HG03342 (cell line): ENCODE data around the gene PLA2G12B.
"Not testable (repeated sequence)": the region's sequence is repeated elsewhere in the genome, so short reads cannot be mapped to it uniquely, and the experiment has no call there.

Source experiments
- ATAC-seq: cut with Tn5 transposase; IDR thresholded peaks from one replicate; pipeline ENCODE4 v1.9.1; 2021; ENCODE audit warnings: mild to moderate bottlenecking, moderate library complexity; ENCODE audit not compliant: unreplicated experiment

PLA2G12B gene, protein sequence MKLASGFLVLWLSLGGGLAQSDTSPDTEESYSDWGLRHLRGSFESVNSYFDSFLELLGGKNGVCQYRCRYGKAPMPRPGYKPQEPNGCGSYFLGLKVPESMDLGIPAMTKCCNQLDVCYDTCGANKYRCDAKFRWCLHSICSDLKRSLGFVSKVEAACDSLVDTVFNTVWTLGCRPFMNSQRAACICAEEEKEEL

DNA sequence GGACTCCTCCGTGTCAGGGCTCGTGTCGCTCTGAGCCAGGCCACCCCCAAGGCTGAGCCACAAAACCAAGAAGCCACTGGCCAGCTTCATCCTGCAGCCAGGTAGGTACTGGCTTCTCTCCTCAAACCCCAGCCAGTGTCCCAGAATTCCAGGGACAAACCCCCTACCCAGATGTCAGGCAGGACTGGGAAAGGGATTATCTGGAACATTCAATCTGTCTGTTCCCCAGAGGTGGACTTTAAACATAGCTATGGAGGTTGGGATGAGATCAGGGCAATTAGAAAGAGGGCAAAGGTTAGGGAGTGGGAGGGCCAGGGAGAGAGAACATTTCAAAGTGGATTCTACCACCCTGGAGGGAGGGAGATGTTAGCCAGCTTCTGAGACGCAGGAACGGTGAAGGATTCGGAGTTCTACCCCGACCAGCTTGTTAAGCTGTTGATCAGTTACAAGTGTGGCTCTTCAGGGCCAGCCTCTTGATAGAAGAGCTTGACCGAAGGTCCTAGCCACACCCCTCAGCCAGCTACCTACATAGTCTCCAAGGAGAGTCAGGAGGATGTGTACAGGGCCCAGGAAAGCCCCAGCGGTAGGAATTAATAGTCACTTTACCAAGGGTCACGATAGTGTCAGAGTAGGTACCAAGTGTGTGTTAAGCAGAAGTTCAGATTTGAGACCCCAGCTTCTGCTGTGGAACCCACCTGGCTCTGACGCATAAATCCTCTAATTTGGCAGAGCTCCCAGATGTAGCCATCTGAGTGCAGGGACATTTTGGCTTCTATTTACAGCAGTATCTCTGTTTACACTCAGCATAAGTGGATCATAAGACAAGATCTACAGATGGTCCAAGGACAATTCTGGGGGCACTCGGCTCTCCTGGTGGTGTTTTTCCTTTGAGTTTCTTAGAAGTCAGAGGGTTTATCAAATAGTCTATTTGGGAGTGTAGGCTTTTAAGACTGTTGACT is at the start of gene PLA2G12B:
TSS of gene PLA2G12B (minus strand) at position 211 of the 959 bp plus-strand sequence. CDS start at position 90, 121 bp downstream.
- no peak for ATAC-seq

DNA sequence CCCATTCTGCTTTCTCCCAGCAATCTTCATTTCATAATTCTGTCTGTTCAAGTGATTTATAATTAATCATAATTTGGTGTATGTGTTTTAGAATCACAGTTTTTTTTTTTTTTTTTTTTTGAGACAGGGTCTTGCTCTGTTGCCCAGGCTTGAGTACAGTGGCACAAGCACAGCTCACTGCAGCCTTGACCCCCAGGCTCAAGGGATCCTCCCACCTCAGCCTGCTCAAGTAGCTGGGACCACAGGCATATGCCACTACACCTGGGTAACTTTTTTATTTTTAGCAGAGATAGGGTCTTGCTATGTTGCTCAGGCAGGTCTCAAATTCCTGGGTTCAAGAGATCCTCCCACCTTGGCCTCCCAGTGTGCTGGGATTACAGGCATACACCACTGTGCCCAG is 49.2 kb upstream of the PLA2G12B start:
- ATAC-seq: no peak

DNA sequence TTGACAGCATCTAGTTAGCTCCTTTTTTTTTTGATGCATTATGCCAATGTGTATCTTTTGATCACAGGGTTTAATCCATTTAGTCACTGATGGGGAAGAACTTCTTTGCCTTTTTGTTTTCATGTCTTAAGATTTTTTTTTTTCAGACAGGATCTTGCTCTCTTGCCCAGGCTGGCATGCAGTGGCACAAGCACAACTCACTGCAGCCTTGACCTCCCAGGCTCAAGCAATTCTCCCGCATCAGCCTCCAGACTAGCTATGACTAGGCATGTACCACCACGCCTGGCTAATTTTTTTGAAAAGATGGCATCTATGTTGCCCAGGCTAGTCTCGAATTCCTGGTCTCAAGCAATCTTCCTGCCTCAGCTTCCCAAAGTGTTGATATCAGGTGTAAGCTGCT is 46.4 kb upstream of the PLA2G12B start:
- no peak for ATAC-seq

DNA sequence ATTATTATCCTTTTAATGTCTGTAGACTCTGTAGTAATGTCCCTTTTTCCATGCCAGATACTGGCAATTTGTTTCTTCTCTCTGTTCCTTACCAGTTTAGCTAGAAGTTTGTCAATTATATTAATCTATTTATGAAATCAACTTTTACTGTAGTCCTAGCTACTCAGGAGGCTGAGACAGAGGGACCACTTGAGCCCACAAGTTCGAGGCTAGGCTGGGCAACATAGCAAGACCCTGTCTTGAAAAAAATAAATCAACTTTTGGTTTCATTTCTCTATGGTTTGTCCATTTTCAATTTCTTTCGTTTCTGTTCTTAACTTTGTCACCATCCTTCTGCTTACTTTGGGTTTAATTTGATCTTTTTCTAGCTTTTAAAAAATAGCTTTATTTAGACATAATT is 42.5 kb upstream of the PLA2G12B start:
- ATAC-seq: no peak

DNA sequence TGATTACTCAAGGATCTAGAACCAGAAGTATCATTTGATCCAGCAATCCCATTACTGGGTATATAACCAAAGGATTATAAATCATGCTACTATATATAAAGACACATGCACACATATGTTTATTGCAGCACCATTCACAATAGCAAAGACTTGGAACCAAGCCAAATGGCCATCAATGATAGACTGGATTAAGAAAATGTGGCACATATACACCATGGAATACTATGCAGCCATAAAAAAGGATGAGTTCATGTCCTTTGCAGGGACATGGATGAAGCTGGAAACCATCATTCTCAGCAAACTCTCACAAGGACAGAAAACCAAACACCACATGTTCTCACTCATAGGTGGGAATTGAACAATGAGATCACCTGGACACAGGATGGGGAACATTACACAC is 40.9 kb upstream of the PLA2G12B start:
- ATAC-seq: not testable (repeated sequence)

DNA sequence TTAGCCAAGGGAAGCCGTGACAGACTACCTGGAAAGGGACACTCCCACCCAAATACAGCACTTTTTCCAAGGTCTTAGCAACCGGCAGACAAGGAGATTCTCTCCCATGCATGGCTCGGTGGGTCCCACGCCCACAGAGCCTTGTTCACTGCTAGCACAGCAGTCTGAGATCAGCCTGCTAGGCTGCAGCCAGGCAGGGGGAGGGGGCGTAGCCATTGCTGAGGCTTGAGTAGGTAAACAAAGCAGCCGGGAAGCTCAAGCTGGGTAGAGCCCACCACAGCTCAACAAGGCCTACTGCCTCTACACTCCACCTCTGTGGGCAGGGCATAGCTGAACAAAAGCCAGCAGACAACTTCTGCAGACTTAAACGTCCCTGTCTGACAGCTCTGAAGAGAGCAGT is 35.2 kb upstream of the PLA2G12B start:
- ATAC-seq: not testable (repeated sequence)

DNA sequence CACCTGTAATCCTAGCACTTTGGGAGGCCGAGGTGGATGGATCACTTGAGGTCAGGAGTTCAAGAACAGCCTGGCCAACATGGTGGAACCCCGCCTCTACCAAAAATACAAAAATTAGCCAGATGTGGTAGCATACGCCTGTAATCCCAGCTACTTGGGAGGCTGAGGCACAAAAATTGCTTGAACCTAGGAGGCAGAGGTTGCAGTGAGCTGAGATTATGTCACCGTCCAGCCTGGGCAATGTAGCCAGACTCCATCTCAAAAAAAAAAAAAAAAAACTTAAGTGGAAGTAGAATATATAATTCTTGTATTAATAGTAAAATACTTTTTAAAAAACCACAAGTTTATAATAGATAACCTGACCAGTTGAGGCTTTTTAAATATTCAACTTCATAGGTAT is 30.0 kb upstream of the PLA2G12B start:
- not testable (repeated sequence) for ATAC-seq

DNA sequence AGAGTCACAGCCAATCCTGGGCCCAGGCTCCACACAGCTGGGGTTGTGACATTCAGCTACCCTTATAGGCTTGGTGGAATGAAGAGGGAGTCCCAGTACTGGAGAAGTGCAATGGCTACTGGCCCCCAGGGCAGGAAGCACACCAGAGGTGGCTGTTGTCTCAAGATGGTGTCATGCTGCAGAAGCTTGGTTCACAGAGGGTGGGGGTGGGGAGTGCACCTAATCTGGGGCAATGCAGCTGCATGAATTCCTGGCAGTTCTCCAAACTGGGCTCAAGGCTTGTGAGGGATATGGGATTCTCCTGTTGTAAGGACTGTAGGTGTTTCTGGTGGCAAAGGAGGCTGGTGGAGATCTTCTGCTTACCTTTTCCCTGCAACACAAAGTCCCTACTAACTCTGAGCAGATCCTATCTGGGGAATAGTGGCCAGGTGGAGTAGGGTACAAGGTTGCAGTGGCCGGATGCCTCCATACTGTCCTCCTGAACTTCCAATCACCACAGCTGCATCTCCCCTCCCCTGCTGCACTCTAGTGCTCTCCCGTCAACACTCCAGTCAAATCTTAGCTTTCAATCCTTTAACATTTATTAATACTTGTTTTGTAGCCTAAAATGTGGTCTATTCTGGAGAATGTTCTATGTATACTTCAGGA is 27.4 kb upstream of the PLA2G12B start:
- no peak for ATAC-seq

DNA sequence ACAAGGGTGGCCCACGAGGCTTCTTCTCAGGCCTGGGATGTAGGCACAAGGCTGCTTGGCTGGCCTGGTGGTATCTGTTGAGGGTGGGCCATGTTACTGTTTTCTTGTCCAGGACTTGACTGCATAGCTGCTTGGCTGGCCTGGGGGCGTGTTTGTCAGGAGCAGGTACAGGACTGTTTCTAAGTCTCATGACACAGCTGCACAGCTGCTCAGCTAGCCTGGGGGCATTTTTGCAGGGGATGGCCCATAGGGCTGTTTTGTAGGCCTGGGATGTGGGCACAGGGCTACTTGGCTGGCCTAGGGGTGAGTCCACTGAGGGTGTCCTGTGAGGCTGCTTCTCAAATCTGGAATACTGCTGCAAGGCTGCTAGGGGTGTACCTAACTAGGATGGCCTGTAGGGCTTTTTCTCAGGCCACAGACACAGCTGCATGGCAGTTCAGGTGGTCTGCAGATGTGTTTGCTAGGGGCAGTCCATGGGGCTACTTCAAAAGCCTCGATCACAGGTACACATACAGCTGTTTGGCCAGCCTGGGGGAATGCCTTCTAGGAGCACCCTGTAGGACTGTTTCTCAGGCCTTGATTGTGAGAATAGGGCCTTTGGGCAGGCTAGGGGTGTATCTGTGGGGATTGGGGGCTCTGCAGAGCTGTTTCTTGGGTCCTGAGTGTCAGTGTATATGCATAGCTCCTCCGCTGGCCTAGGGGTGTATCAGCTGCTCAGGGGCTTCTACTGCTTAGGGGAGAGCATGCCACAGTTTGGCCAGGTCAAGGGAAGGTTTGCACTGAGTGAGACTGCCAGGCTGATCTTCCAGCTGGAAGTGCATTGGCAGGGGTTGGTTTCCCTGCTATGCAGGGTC is 26.6 kb upstream of the PLA2G12B start:
- ATAC-seq: no peak

DNA sequence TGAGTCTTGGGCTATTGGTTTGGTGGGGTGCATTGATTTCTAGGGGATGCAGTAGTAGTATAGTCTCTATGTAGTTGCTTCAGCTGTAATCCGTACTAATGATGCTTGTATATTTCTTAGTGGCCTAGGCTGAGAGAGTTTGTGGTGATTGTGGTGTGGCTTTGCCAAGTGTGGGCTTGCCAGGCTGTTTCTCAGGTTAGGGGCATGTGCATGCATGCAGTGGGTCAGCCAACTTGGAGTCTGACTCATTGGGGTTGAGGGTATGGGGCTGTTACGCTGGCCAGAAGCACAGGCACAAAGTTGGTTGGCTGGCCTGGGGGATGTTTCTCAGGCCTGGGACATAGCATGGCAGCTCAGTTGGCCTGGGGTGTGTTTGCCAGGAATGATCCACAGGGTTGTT is 25.7 kb upstream of the PLA2G12B start:
- no peak for ATAC-seq

DNA sequence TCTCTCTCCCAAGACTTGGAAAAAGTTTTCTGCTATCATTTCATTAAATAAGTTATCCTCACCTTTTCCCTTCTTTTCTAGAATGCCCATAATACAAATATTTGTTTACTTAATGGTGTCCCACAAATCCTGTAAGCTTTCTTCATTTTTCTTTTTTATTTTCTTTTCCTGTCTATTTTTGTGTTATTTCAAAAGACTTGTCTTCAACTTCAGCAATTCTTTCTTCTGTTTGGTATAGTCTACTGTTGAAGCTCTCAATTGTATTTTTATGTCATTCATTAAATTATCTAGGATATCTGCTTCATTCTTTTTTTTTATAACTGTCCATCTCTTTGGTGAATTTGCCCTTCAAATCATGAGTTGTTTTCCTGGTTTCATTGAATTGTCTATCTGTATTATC is 25.1 kb upstream of the PLA2G12B start:
- no peak for ATAC-seq

DNA sequence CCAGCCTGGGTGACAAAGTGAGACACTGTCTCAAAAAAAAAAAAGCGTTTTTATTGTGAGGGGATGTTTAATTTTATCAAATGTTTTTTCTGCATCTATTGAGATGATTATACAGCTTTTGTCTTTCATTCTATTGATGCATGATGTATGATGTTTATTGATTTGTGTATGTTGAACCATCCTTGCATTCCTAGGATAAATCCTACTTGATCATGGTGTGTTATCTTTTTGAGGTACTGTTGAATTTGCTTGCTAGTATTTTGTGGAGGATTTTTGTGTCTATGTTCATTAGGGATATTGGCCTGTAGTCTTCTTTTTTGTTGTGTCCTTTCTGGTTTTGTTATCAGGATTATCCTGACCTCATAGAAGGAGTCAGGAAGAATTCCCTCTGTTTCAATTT is 22.3 kb upstream of the PLA2G12B start:
- ATAC-seq: no peak

DNA sequence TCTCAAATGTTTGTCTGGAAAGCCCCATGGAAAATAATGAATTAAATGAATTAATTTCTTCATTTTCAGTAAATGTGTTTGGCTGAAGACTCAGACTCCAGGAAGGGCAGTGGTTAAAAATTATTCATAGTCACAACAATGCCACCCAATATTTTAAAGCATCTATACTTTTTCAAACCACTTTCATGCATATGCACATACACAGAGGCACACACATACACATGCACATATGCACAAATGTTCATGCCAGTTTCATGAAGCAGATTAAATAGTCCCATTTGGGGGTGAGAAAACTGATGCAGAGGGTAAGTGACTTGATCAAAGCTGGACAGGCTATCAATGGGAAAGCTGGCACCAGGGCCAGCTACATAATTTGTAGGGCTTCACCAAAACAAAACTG is 1.4 kb upstream of the PLA2G12B start:
- ATAC-seq: no peak

DNA sequence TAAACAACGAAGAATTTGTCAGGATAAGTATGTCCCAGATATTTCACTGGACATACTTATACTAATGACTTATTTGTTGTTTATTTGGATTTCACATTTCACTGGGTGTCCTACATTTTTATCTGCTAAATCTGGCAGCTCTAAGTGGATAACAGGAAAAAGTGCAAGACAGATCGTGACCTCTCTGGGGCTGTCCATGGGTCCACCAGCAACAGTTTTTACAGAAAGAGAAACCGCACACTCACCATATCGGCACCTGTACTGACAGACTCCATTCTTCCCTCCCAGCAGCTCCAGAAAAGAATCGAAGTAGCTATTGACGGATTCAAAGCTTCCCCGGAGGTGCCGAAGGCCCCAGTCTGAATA is 393 bp downstream of the PLA2G12B start:
- ATAC-seq: no peak

DNA sequence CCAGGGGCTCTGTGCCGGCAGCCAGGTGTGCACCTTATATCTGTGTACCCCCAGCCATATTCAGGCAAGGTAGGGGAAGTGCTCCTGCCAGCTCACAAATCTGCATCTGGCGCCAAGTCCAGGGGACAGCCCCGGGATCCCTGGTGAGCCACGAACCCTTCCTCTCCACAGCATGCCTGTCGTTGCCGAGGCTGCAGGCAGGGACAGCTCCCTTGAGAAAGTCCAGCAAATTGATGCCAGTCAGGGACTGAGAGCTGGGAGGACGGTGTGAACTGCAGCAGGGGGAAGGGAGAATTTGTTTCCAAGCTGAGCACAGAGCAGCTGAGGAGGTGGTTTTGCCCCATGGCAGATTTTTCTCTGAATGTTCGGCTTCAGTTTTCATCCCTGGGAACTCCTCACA is 919 bp downstream of the PLA2G12B start:
- no peak for ATAC-seq

DNA sequence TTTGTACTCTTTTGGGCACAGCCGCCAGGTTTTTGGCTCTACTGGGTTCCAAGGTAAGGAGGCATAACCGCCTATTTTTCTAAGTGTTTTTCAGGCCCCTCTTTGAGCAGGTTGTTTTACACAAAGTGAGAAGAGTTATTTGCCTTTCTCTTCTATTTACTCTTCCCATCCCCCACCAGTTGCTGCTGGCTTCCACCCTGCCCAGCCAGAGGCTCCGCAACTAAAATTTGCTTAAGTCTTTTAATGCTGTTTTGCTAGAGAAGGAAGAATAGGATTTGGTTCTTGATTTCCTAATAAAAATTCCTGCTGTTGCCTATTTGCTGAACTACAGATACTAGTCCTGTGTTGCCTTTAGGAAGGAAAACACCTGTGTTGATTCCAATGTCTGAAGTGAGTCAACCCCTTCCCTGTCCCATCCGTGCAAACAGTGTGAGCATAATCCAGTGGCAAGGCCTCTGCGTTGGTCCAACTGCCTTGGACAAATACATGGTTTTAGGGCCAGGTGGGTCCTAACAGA is 1.9 kb downstream of the PLA2G12B start:
- ATAC-seq: no peak

DNA sequence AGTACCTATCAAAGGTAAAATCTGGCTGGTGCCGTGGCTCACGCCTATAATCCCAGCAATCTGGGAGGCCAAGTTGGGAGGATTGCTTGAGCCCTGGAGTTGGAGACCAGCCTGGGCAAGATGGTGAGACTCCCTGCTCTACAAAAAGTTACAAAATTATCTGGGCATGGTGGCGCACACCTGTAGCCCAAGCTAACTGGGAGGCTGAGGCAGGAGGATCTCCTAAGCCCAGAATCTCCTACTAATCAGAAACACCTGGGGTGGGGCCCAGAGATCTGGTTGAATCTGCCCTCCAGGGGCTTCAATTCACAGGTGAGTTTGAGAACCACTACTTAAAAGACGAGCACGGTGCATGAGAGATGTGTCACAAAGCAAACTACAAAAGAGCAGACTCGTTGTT is 2.4 kb downstream of the PLA2G12B start:
- no peak for ATAC-seq

DNA sequence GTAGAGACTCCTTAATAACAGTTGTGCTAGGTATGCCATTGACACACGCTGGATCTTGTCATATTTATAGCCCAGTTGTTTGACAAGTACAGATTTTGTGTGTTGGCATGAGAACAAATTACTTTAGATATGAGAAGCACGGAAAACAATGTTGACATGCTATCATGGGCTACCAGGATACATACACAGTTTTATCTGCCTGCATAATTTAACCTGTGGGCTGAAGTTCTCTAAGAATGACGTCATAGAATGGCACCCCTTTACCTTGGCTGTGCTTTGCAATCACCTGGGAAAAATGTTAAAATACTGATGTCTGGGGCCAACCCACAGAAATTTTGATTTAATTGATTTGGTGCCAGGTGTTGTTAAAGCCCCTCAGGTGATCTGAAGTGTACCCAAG is 2.8 kb downstream of the PLA2G12B start:
- ATAC-seq: no peak

DNA sequence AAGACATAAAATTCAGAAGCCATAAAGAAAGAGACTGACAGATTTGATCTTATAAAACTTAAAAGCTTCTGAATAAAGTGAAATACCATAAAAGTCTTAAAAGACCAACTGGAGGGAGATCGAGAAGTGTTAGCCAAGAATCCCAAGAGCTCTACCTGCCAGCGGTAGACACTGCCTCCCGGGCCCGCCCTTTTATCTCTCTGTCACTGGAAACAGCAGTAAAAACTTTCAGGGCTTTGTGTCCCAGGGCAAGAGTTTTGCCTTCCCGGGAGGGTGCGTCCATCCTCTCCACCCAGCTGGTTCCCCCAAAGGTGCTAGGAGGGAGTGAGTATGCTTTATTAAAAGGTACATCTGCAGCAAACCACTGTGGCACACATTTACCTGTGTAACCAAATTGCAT is 5.8 kb downstream of the PLA2G12B start:
- no peak for ATAC-seq

DNA sequence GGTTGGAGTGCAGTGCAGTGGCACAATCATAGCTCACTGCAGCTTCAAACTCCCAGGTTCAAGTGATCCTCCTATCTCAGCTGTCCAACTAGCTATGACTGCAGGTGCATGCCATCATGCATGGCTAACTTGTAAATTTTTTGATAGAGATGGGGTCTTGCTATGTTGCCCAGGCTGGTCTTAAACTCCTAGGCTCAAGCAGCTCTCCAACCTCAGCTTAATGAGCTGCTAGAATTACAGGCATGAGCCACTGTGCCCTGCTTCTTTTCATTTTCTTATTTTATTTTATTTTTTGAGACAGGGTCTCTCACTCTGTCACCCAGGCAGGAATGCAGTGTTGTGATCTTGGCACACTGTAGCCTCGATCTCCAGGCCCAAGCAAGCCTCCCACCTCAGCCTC is 7.6 kb downstream of the PLA2G12B start:
- ATAC-seq: no peak
